SH-SY5Y (cell line): ENCODE measurements around the gene GUCA2A.

Source experiments
- GATA2 ChIP-seq: IDR thresholded peaks from 2 replicates; pipeline ENCODE4 v1.6.1; 2011; ENCODE audit warnings: mild to moderate bottlenecking, low read depth, low read length
- GATA3 ChIP-seq: IDR thresholded peaks from 2 replicates; pipeline ENCODE4 v1.6.1; 2011; ENCODE audit warnings: low read depth, mild to moderate bottlenecking, low read length, moderate library complexity

DNA sequence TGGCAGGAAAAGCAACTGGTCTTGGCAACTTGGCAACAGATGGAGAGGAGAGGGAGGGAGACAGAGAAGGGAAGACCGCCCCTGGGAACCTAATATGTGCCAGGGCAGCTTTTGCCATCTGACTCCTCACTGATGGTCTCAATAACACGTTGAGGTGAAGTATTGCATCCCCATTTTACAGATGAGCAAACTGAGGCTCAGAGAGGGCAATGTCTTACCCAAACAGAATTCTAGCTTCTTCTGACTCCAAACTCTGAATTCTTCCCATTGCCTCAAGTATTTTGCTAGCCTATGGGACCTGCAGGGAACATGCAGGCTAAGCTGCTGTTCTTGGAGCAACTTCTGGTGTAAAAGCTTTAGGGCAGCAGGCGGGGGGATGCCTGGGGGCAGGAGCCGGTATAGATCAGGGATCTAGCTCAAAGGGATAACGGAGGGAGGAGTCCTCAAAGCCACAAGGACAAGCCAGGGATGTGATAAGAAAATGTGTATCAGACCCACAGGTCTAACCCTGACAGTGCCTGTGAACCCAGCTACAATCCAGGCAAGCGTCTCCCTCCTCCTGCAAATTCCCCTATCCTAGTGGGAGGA lies 7.2 kb upstream of the GUCA2A start:
- TF ChIP-seq GATA3 (no peak), GATA2 (no peak)
